HepG2 (cell line): ENCODE data around the gene SENP5. TPM values are rescaled to one million over a fixed set of nuclear protein-coding genes. Genes with fewer than 3 reads are reported as not detected.
"Not testable (repeated sequence)": the region's sequence is repeated elsewhere in the genome, so short reads cannot be mapped to it uniquely, and the experiment has no call there.

Source experiments
- ATAC-seq: fragments of 200-7000 bp; cut with Tn5 transposase; 3 replicates; pipeline ENCODE4 v1.9.1; 2020; ENCODE audit warnings: mild to moderate bottlenecking, moderate library complexity
- BruUV-seq: library from RNA; stranded (reverse); fragments of 400-500 nt; replicated peaks from 2 replicates; lab custom pipeline; 2021; lab: Mats Ljungman, UMichigan
- CTCF ChIA-PET: fragments of 300-600 bp; formaldehyde crosslinking; extraction: SDS; loops from one replicate; lab custom pipeline; 2021; ENCODE audit warnings: low total read pairs, inconsistent platforms, low intra/inter-chr PET ratio; lab: Yijun Ruan, JAX
- POLR2A ChIA-PET: fragments of 350-600 bp; sonication (Branson Sonifier 250); formaldehyde crosslinking; loops from one replicate; lab custom pipeline; 2020; ENCODE audit warnings: antibody characterized with exemption, inconsistent platforms; lab: Yijun Ruan, JAX
- DNase-seq: peaks from one replicate; pipeline ENCODE4 v3.0.0-alpha.2; 2015; ENCODE audit warnings: low spot score
- FAIRE-seq: peaks from 3 replicates; lab custom pipeline; 2011; peaks lifted over from hg19 to GRCh38; lab: Jason Lieb, UNC
- H2AFZ ChIP-seq: one replicate; pipeline ENCODE4 v1.6.1; 2011; ENCODE audit warnings: low read length, inconsistent platforms
- H3K27ac ChIP-seq: fragments of 300-600 bp; 3 replicates; pipeline ENCODE4 v1.8.0; 2011; ENCODE audit warnings: mixed run types, mild to moderate bottlenecking, mixed read lengths, low read length, inconsistent platforms; ENCODE audit not compliant: insufficient read depth; ENCODE audit errors: extremely low read length
- H3K27me3 ChIP-seq, 2 experiments: fragments of 200-600 bp in 1 of 2; 2 replicates in 1 of 2; 3 replicates in 1 of 2; pipeline versions ENCODE4 v1.6.0 to v1.8.0; 2011; ENCODE audit warnings: low read length in 2 of 2, mild to moderate bottlenecking in 2 of 2, moderate library complexity in 2 of 2, inconsistent platforms in 1 of 2; ENCODE audit not compliant: insufficient read depth in 2 of 2, control insufficient read depth in 1 of 2
- H3K36me3 ChIP-seq, 2 experiments: fragments of 200-600 bp in 1 of 2; replicated peaks in 1 of 2; 2 replicates in 1 of 2; 3 replicates in 1 of 2; pipeline versions ENCODE4 v1.5.1 to v1.8.0; 2011; ENCODE audit warnings: low read length in 2 of 2, inconsistent platforms in 1 of 2; ENCODE audit not compliant: insufficient read depth in 2 of 2, control insufficient read depth in 1 of 2
- H3K4me1 ChIP-seq: 2 replicates; pipeline ENCODE4 v1.5.1; 2012; ENCODE audit warnings: low read length, inconsistent platforms; ENCODE audit not compliant: insufficient read depth
- H3K4me2 ChIP-seq: 2 replicates; pipeline ENCODE4 v1.6.0; 2011; ENCODE audit warnings: low read depth, low read length, inconsistent platforms
- H3K4me3 ChIP-seq, 3 experiments: fragments of 200-600 bp in 1 of 3; sonication (generic), shearing (Covaris generic) in 1 of 3; replicated peaks in 1 of 3; 2 replicates each; pipeline ENCODE4 v1.5.1; 2011 to 2016; ENCODE audit warnings: low read length in 3 of 3, inconsistent platforms in 2 of 3, low read depth in 2 of 3, mild to moderate bottlenecking in 2 of 3, control low read depth in 1 of 3, mixed read lengths in 1 of 3; ENCODE audit not compliant: insufficient read depth in 1 of 3
- H3K79me2 ChIP-seq: one replicate; pipeline ENCODE4 v1.6.1; 2011; ENCODE audit warnings: low read length, inconsistent platforms; ENCODE audit not compliant: insufficient read depth
- H3K9ac ChIP-seq: 2 replicates; pipeline ENCODE4 v1.6.0; 2011; ENCODE audit warnings: mild to moderate bottlenecking, low read depth, low read length, inconsistent platforms; ENCODE audit not compliant: insufficient read depth
- H3K9me3 ChIP-seq: 2 replicates; pipeline ENCODE4 v1.5.1; 2012; ENCODE audit warnings: mild to moderate bottlenecking, low read length
- H4K20me1 ChIP-seq: 2 replicates; pipeline ENCODE4 v1.6.0; 2011; ENCODE audit warnings: inconsistent platforms, mild to moderate bottlenecking, low read length, moderate library complexity; ENCODE audit not compliant: insufficient read depth
- ATF2 ChIP-seq: sonication (generic); formaldehyde crosslinking; IDR thresholded peaks from 2 replicates; pipeline ENCODE4 v1.4.0; 2020; ENCODE audit warnings: missing genetic modification reagents
- HOMEZ ChIP-seq: IDR thresholded peaks from 2 replicates; pipeline ENCODE4 v1.6.1; 2016; ENCODE audit warnings: low read depth
- SALL1 ChIP-seq: sonication (generic); formaldehyde crosslinking; IDR thresholded peaks from 2 replicates; pipeline ENCODE4 v1.8.0; 2022; ENCODE audit warnings: mild to moderate bottlenecking, missing genetic modification reagents
- STAG1 ChIP-seq: sonication (generic); formaldehyde crosslinking; IDR thresholded peaks from 2 replicates; pipeline ENCODE4 v1.4.0; 2020; ENCODE audit warnings: missing genetic modification reagents
- THAP7 ChIP-seq: sonication (generic); formaldehyde crosslinking; IDR thresholded peaks from 2 replicates; pipeline ENCODE4 v1.8.1; 2023; ENCODE audit warnings: mild to moderate bottlenecking, missing genetic modification reagents
- ZNF550 ChIP-seq: sonication (generic); formaldehyde crosslinking; IDR thresholded peaks from 2 replicates; pipeline ENCODE4 v1.4.0; 2020; ENCODE audit warnings: mild to moderate bottlenecking, missing genetic modification reagents, borderline replicate concordance
- WGBS: methylation state at CpG from one replicate; pipeline ENCODE4 v1.1.6; 2017; ENCODE audit warnings: low lambda C conversion rate; 5-methylcytosine and 5-hydroxymethylcytosine counted together
- in situ Hi-C: cut with HindIII; loops from 2 replicates; pipeline ENCODE4 v1.10.0; 2017; ENCODE audit warnings: low pct_unique_long_range_greater_than_20kb; ENCODE audit not compliant: extremely low pct_ligation_motif_present
- intact Hi-C: fragments of 100-400 bp; cut with micrococcal nuclease; formaldehyde crosslinking; loops from one replicate; pipeline ENCODE4 v1.10.0; 2022; ENCODE audit not compliant: unreplicated experiment
- polyA plus RNA-seq, 8 experiments: library from polyadenylated mRNA; depleted of rRNA in 3 of 8; stranded (reverse) in 7 of 8; unstranded in 1 of 8; fragments of >200 nt; fragmentation: Illumina TruSeq in 4 of 8; extraction: Trizol in 4 of 8; gene quantifications; 2 replicates each; pipeline versions ENCODE4 v1.2.1 to v1.2.3, GENCODE V29; 2011 to 2016; ENCODE audit warnings: low read depth in 4 of 8, missing spikeins in 1 of 8, mixed read lengths in 1 of 8; ENCODE audit not compliant: insufficient read depth in 1 of 8
- total RNA-seq, 5 experiments: library from RNA; depleted of rRNA; stranded (reverse); fragments of >200 nt; fragmentation: Illumina TruSeq; extraction: Trizol; gene quantifications; 2 replicates each; pipeline ENCODE4 v1.2.3, GENCODE V29; 2016; ENCODE audit warnings: low read depth in 1 of 5

The SENP5 gene
- total and polyA plus RNA-seq, 2 of the 13 experiments (the other 11 are each of a cell fraction or from before 2014, with no cell fraction given) = 17.6 to 30.9 TPM

- FAIRE-seq, POLR2A ChIA-PET: not testable (repeated sequence)
- CTCF ChIA-PET = interaction anchor here (2.1 kb wide), 1 partner anchor 106 kb away, joined by 6 read pairs; the partner anchor contains the start of gene NCBP2
Observed at GRCh38 chr3:196836626-196837025, 31.1 kb upstream of the SENP5 start.

GRCh38 chr3:196837819-196838420, 29.8 kb upstream of the SENP5 start:
- ChIA-PET CTCF (interaction anchor here (1.6 to 2.1 kb wide), 2 partner anchors 104 to 132 kb away, joined by 6 to 10 read pairs; partner anchors contain the start of gene NCBP2), POLR2A (no interaction called here)
- Histone ChIP-seq H3K79me2 (no peaks in the 10 kb centered on the region), H3K4me2 (no peak overlapping the region), H3K4me3 (no peak overlapping the region), H3K27ac (peak overlapping the region; percentile 39), H3K9me3 (no peaks in the 10 kb centered on the region), H3K27me3 (no peaks in the 10 kb centered on the region), H2AFZ (no peak overlapping the region), H3K9ac (no peak overlapping the region), H4K20me1 (no peaks in the 10 kb centered on the region), H3K36me3 (no peaks in the 10 kb centered on the region), H3K4me1 (peaks cover 58% of the 10 kb centered on the region)
- 52% methylated on average over 2 of the region's 3 CpGs for WGBS
- peak; percentile 72 for DNase-seq
- FAIRE-seq = peak; percentile 51
- peak; percentile 78 for ATAC-seq
- intact Hi-C loops = loop anchor here (1.0 to 2.0 kb wide), 2 partner anchors 109 to 131 kb away; no protein-coding TSS in a partner anchor
- in situ Hi-C loops = no loop called here
- no TSS peak for BruUV-seq
- peak; percentile 40; the same call in 1 of the 2 replicates for TF ChIP-seq SALL1 (CRISPR knock-in tag)
- no peak for TF ChIP-seq ATF2 (CRISPR knock-in tag)
- TF ChIP-seq ZNF550 (CRISPR knock-in tag) = no peak
- no peak for TF ChIP-seq THAP7
- TF ChIP-seq STAG1 (CRISPR knock-in tag) = peak; percentile 82
- no peak for TF ChIP-seq HOMEZ

More at GRCh38 chr3:196836626-196837025, 31.1 kb upstream of the SENP5 start:
- 88% methylated on average over 1 of the region's 1 CpG for WGBS
- H3K36me3 ChIP-seq, H3K9me3 ChIP-seq, BruUV-seq, ATAC-seq, H3K27ac ChIP-seq, DNase-seq, H3K9ac ChIP-seq, H3K4me3 ChIP-seq, H2AFZ ChIP-seq, H3K79me2 ChIP-seq, H3K4me2 ChIP-seq, intact Hi-C loops, in situ Hi-C loops, H3K27me3 ChIP-seq, H4K20me1 ChIP-seq: not testable (repeated sequence)
- peaks cover 45% of the 10 kb centered on the region for H3K4me1 ChIP-seq
